IPS-15b (cell line): Measurements from ENCODE around the gene SNRPD3.

Source experiments
- H3K27me3 ChIP-seq: one replicate; pipeline ENCODE4 v1.6.1; 2013; ENCODE audit warnings: low read length; ENCODE audit not compliant: control insufficient read depth, insufficient read depth
- H3K36me3 ChIP-seq: one replicate; pipeline ENCODE4 v1.6.1; 2013; ENCODE audit warnings: low read length; ENCODE audit not compliant: control insufficient read depth, insufficient read depth
- H3K4me1 ChIP-seq: one replicate; pipeline ENCODE4 v1.6.1; 2013; ENCODE audit warnings: mild to moderate bottlenecking, low read length; ENCODE audit not compliant: control insufficient read depth, insufficient read depth
- H3K4me3 ChIP-seq: one replicate; pipeline ENCODE4 v1.5.1; 2013; ENCODE audit warnings: low read depth, low read length
- H3K9ac ChIP-seq: one replicate; pipeline ENCODE4 v1.6.1; 2013; ENCODE audit warnings: low read depth, mild to moderate bottlenecking, low read length
- H3K9me3 ChIP-seq: one replicate; pipeline ENCODE4 v1.6.1; 2013; ENCODE audit warnings: mild to moderate bottlenecking, low read length; ENCODE audit not compliant: control insufficient read depth, insufficient read depth

Gene SNRPD3

DNA sequence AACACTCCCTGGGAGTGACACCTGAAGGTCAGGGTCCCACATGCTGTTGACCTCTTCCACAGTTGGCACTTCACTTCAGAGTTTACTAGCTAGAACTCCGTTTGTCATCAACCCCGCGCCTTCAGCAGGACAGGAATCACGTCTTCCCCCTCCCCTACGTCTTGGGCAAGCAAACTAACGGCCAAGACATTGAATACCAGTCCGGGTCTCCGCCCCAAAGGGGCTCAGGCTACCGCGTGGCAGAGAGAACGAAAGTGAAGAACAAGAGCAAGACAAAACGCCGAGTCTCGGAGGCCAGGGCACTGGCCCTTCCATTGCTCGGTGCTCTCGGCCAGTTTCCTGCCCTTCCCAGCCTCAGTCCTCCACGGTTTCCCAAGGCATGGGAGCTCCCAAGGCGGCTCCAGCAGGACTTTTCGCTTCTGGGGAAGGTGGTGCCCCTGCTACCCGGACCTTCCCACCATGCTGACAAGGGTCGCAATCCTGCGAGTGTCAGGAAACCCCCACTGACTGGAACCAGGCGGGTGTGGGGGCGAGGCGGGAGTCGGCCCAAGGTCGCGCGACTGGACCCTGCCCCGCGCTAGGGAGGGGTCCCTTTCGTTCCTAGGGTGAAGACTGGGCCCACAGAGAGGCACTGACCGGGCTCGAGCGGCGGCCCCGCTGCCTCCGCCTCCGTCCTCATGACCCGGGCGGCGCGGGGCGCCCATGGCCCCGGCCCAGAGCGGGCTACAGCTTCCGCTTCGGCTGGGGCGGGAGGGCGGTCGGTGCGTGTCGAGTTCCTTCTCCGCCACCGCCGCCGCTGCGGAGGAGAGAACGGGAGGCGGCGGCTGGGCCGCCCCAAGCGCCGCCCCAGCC is 1.3 kb upstream of the SNRPD3 start, which contains the start of gene GUCD1:
TSS of gene GUCD1 (minus strand) at position 826 of the 852 bp plus-strand sequence. CDS start at position 679, 147 bp downstream.
- H3K9me3 ChIP-seq = no peaks in the 10 kb centered on the region
- H3K9ac ChIP-seq = peak within 1 kb of the TSS; percentile 99
- peak within 1 kb of the TSS; percentile 98 for H3K4me3 ChIP-seq
- peaks cover 7% of the 10 kb centered on the region for H3K4me1 ChIP-seq
- no peaks in the 10 kb centered on the region for H3K27me3 ChIP-seq
- peaks cover 25% of the 10 kb centered on the region for H3K36me3 ChIP-seq

DNA sequence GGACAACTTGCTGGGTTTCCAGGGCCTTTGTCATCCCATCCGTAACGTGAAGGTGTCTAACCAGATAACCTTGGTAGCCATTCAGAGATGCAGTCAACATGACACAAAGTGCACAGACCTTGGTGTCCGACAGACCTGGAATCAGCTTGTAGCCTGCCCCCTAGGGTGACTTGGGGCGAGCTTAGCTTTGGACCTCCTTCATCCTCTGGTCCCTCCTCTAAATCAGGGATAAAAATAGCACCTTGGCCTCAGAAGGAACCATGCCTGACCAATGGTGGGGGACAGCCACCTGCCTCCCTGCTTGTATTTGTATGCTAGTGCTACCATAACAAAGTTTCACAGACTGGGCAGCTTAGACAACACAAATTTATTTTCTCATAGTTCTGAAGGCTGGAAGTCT is 3.7 kb downstream of the SNRPD3 start:
- Histone ChIP-seq H3K9ac (no peak overlapping the region), H3K4me3 (no peak overlapping the region), H3K36me3 (peaks cover 33% of the 10 kb centered on the region), H3K27me3 (no peaks in the 10 kb centered on the region), H3K4me1 (peaks cover 3% of the 10 kb centered on the region), H3K9me3 (no peaks in the 10 kb centered on the region)

DNA sequence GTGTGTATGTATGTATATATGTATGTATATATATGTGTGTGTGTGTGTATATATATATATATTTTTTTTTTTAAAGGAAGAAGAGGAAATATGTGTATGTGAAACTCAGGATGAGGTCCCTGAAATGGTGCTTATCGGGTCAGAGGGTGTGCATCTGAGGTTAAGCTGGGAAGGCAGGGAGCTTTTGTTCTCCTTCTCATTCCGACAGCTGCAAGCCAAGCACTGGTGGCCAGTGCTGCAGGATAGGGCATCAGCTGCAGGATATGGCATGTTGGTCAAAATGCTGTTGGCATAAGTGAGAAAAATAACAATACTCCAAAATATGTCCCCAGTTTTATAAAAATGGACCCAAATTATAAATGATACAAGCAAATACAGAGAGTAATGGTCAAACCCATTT is 7.4 kb downstream of the SNRPD3 start:
- Histone ChIP-seq H3K4me1 (no peaks in the 10 kb centered on the region), H3K27me3 (no peaks in the 10 kb centered on the region), H3K36me3 (peaks cover 26% of the 10 kb centered on the region), H3K9me3 (no peaks in the 10 kb centered on the region), H3K9ac (no peak overlapping the region), H3K4me3 (no peak overlapping the region)

DNA sequence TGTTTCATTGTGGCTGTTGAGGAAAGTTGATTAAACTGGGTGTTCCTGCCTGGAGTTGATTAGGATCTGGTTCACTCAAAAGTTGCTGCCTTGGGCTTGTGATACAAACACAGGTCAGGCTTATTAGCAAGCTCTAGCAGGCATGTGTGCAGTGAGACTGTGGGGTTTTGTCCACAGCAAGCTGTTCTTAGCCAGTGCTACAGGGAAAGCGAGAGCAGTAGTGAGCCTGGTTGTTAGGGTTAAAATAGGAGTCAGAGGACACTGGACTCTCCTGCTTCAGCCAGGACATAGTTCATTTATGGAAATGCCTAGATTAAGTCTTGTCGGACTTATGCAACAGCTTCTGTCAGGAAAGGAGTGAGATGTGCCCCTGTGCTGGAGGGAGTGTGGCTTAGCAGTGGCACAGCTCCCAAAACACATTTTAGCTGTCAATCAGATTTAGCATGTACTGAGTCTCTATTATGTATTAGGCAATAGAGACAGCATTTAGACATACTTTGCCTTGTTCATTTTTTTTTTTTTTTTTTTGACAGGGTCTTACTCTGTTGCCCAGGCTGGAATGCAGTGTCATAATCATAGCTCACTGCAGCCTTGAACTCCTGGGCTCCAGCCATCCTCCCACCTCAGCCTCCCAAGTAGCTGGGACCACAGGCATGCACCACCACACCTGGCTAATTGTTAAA is 8.7 kb downstream of the SNRPD3 start:
- Histone ChIP-seq H3K9ac (no peak overlapping the region), H3K36me3 (peaks cover 23% of the 10 kb centered on the region), H3K4me3 (no peak overlapping the region), H3K4me1 (no peaks in the 10 kb centered on the region), H3K9me3 (no peaks in the 10 kb centered on the region), H3K27me3 (no peaks in the 10 kb centered on the region)

DNA sequence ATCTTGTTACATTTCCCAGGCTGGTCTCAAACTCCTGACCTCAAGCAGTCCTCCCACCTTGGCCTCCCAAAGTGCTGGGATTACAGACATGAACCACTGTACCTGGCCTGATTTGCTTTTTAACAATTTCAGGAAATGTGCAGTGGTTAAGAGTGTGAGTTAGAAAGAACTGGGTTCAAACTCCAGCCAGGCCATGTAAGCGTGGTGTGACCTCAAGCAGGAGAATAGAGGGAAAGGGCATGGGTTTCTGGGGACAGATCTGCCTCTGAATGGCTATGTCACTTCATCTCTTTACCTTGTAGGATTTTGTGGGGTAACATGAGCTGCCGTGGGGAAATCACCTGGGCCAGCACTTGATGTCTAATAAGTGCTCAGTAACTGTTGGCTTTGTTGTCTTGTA is 9.3 kb downstream of the SNRPD3 start:
- Histone ChIP-seq H3K4me3 (no peak overlapping the region), H3K9me3 (no peaks in the 10 kb centered on the region), H3K4me1 (no peaks in the 10 kb centered on the region), H3K36me3 (peaks cover 25% of the 10 kb centered on the region), H3K27me3 (no peaks in the 10 kb centered on the region), H3K9ac (no peak overlapping the region)

DNA sequence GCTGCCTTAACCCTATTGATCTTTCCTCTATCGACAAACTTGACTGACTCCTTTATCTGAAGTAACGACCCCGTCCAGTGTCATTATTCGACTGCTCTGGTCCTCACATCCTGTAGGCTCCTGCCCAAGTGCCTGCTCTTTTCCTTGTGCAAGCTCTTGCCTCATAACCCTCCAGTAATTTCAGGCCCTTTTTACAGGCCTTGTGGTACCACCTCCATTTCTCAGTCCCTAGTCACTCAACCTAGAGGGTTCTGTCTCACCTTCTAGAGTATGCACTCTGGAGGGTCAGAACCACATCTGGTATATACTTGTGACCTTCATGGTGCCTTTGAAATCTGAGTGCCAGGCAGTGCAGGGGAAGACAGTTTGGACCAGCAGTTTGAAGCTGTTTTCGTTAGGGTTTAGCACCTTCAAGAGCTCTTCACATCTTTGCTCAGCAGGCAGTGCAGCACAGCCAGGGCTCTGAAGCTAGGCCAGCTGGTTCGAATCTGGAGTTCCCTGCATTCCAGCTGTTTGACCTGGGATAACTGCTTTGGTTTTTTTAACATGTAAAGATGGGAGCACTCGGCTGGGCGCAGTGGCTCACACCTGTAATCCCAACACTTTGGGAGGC is 11.2 kb downstream of the SNRPD3 start:
- no peaks in the 10 kb centered on the region for H3K9me3 ChIP-seq
- H3K4me3 ChIP-seq = no peak overlapping the region
- H3K9ac ChIP-seq = peak overlapping the region; percentile 65
- H3K4me1 ChIP-seq = no peaks in the 10 kb centered on the region
- H3K27me3 ChIP-seq = no peaks in the 10 kb centered on the region
- H3K36me3 ChIP-seq = peaks cover 28% of the 10 kb centered on the region

DNA sequence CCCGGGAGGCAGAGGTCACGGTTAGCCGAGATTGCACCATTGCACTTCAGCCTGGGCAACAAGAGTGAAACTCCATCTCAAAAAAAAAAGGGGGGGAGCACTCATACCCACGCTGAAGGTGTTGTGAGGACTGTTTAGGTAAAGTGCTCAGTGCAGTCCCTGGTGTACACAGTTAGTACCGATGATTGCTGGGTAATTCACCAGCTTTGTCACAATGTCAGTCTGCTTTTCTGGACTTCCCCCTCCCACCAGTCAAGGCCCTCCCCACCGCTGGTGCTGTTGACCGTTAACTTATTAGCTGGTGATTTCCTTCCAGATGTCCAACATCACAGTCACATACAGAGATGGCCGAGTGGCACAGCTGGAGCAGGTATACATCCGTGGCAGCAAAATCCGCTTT is 11.9 kb downstream of the SNRPD3 start:
- no peaks in the 10 kb centered on the region for H3K4me1 ChIP-seq
- H3K36me3 ChIP-seq = peaks cover 30% of the 10 kb centered on the region
- H3K4me3 ChIP-seq = no peak overlapping the region

DNA sequence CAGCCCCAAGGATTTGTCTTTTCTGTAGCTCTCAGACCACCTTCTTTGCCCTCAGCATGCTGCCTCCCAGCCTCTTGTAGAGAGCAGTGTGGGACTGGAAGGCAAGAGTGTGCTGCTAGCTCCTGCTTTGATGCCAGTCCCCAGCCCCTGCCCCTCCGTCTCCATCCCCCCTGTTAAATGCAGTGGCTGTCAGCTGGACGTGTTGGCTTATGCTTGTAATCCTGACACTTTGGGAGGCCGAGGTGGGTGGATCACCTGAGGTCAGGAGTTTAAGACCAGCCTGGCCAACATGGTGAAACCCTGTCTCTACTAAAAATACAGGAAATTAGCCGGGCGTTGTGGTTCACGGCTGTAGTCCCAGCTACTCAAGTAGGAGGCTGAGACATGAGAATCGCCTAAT is 15.5 kb downstream of the SNRPD3 start:
- Histone ChIP-seq H3K4me1 (no peaks in the 10 kb centered on the region), H3K9me3 (no peaks in the 10 kb centered on the region), H3K36me3 (peaks cover 34% of the 10 kb centered on the region), H3K9ac (no peak overlapping the region), H3K4me3 (no peak overlapping the region), H3K27me3 (no peaks in the 10 kb centered on the region)

More for the DNA sequence above, 11.9 kb downstream of the SNRPD3 start:
- H3K9ac ChIP-seq = no peak overlapping the region
- H3K27me3 ChIP-seq = no peaks in the 10 kb centered on the region
- H3K9me3 ChIP-seq = no peaks in the 10 kb centered on the region

DNA sequence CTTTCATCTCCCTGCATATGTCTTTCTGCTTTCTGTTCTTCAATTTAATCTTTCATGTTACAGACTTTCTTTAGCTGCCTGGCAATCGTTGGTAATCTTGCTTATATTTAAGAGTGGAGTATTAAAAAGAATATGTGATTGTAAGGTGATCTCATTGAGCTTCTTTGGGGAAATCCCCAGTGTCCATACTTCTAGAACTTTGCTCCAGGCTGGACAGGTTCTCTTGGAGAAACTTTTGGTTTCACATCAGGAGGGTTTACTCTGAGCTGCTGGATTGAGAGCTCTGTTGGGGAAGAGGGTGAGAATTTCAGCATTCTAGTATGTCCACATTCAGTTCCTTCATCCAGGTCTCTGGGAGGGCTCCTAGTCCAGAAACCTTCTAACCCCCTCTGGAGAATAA is 21.0 kb downstream of the SNRPD3 start:
- H3K4me3 ChIP-seq = no peak overlapping the region
- no peak overlapping the region for H3K9ac ChIP-seq
- no peaks in the 10 kb centered on the region for H3K27me3 ChIP-seq
- peaks cover 8% of the 10 kb centered on the region for H3K36me3 ChIP-seq
- no peaks in the 10 kb centered on the region for H3K4me1 ChIP-seq
- no peaks in the 10 kb centered on the region for H3K9me3 ChIP-seq

DNA sequence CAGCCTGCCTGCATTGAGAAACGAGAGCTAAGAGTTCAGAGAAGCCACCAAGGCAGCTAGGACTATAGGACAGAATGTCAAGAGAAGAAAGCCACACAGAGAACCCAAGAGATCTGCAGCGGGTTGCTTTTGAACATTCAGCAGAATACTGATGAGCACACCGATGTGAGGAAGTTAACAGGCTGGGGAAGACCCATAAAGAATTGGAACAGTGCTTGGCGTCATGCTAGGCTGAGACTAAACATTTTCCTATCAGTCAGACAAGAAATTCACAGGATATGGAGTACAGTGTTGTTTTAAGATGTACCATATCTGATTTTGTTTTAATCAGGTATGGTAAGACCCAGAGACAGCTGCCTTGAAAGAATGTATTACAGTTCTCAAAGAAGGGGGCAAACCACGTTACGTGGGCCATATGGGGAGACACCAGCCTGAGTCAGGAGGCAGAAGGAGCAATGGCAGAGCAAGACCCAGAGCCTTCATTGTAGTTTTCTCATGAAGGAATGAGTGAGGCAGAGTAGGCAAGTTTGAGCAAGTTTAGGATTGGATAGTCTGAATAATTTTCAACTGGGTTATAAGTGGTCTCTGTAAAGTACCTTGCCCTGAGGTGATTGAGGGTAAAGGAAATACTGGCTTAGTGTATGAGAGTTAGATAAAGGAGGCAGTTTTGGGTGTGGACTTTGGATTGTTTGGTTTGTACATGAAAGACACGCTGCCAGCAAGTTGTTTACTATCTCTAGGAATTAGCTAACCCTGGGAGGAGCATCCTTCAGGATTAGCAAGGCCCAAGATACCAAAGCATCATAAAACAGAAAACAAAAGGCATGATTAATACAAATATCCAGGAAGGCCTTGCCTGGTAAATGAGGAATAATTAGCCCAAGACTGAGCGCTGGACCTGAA is 22.8 kb downstream of the SNRPD3 start:
- no peaks in the 10 kb centered on the region for H3K27me3 ChIP-seq
- H3K4me3 ChIP-seq = no peak overlapping the region
- H3K36me3 ChIP-seq = peaks cover under 1% of the 10 kb centered on the region
- no peaks in the 10 kb centered on the region for H3K4me1 ChIP-seq
- H3K9me3 ChIP-seq = no peaks in the 10 kb centered on the region
- no peak overlapping the region for H3K9ac ChIP-seq

DNA sequence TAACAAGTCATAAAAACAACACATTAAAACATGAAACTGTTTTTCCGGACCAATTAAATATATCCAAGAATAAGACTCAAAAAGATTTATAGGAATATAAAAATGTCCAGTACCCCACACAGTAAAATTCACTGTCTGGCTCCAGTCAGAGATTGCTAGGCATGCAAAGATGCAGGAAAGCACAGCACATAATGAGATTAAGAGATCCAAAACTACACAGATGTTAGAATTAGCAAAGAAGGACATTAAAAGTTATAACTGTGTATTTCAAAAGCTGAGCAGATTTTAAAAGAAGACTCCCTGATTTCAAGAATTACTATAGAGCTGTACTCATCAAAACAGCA is 23.4 kb downstream of the SNRPD3 start:
- Histone ChIP-seq H3K4me3 (no peak overlapping the region), H3K9me3 (no peaks in the 10 kb centered on the region), H3K9ac (no peak overlapping the region), H3K36me3 (no peaks in the 10 kb centered on the region), H3K4me1 (no peaks in the 10 kb centered on the region), H3K27me3 (no peaks in the 10 kb centered on the region)
